HEK293 (cell line): Measurements from ENCODE around the gene CALHM6.

ENCODE experiments used
- AEBP2 ChIP-seq: fragments of 450-650 bp; formaldehyde crosslinking; IDR thresholded peaks from 2 replicates; pipeline ENCODE4 v1.5.1; 2016; ENCODE audit warnings: missing biosample characterization, missing genetic modification characterization, borderline replicate concordance
- REST ChIP-seq: fragments of 450-650 bp; formaldehyde crosslinking; IDR thresholded peaks from 2 replicates; pipeline ENCODE4 v1.5.1; 2016; ENCODE audit warnings: missing biosample characterization, missing genetic modification characterization
- ZBTB10 ChIP-seq: fragments of 450-650 bp; formaldehyde crosslinking; IDR thresholded peaks from 2 replicates; pipeline ENCODE4 v1.5.1; 2016; ENCODE audit warnings: missing biosample characterization, missing genetic modification characterization
- ZNF18 ChIP-seq: fragments of 450-650 bp; formaldehyde crosslinking; IDR thresholded peaks from 2 replicates; pipeline ENCODE4 v1.5.1; 2016; ENCODE audit warnings: missing biosample characterization, missing genetic modification characterization
- ZNF398 ChIP-seq: fragments of 450-650 bp; formaldehyde crosslinking; IDR thresholded peaks from 2 replicates; pipeline ENCODE4 v1.5.1; 2017; ENCODE audit warnings: missing biosample characterization, missing genetic modification characterization
- ZNF501 ChIP-seq: fragments of 450-650 bp; formaldehyde crosslinking; IDR thresholded peaks from 2 replicates; pipeline ENCODE4 v1.5.1; 2016; ENCODE audit warnings: missing biosample characterization, missing genetic modification characterization
- ZNF596 ChIP-seq: fragments of 450-650 bp; IDR thresholded peaks from 2 replicates; pipeline ENCODE4 v1.5.0; 2018; ENCODE audit warnings: missing biosample characterization, mild to moderate bottlenecking, missing genetic modification characterization, moderate library complexity
- ZNF621 ChIP-seq: fragments of 450-650 bp; formaldehyde crosslinking; IDR thresholded peaks from 2 replicates; pipeline ENCODE4 v1.5.1; 2017; ENCODE audit warnings: missing biosample characterization, missing genetic modification characterization
- TF ChIP-seq, protein P1 (sequence below): fragments of 450-650 bp; formaldehyde crosslinking; IDR thresholded peaks from 2 replicates; pipeline ENCODE4 v1.5.1; 2016; ENCODE audit warnings: missing biosample characterization, missing genetic modification characterization

GRCh38 chr6:116422238-116422637 is 38.9 kb upstream of the CALHM6 start:
- TF ChIP-seq, protein P1, sequence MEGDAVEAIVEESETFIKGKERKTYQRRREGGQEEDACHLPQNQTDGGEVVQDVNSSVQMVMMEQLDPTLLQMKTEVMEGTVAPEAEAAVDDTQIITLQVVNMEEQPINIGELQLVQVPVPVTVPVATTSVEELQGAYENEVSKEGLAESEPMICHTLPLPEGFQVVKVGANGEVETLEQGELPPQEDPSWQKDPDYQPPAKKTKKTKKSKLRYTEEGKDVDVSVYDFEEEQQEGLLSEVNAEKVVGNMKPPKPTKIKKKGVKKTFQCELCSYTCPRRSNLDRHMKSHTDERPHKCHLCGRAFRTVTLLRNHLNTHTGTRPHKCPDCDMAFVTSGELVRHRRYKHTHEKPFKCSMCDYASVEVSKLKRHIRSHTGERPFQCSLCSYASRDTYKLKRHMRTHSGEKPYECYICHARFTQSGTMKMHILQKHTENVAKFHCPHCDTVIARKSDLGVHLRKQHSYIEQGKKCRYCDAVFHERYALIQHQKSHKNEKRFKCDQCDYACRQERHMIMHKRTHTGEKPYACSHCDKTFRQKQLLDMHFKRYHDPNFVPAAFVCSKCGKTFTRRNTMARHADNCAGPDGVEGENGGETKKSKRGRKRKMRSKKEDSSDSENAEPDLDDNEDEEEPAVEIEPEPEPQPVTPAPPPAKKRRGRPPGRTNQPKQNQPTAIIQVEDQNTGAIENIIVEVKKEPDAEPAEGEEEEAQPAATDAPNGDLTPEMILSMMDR (tag by site-specific recombination), result no peak
- TF ChIP-seq ZNF501, result no peak
- no peak for TF ChIP-seq REST (tag by site-specific recombination)
- TF ChIP-seq ZNF621 (tag by site-specific recombination), result no peak
- TF ChIP-seq AEBP2, result no peak
- no peak for TF ChIP-seq ZNF18
- no peak for TF ChIP-seq ZNF596 (tag by site-specific recombination)
- no peak for TF ChIP-seq ZNF398 (tag by site-specific recombination)
- no peak for TF ChIP-seq ZBTB10 (tag by site-specific recombination)
